ENCODE data around the gene CCNL1. TPM values are rescaled to one million over a fixed set of nuclear protein-coding genes. Genes with fewer than 3 reads are reported as not detected.

CCNL1 gene
- total RNA-seq, 1 donor from 2014 or later = 171 TPM

GRCh38 chr3:157130467-157131251 is 29.3 kb downstream of the CCNL1 start:
- Mint-ChIP-seq H3K27ac (peak overlapping the region; percentile 98), H3K27me3 (no peaks in the 10 kb centered on the region), H3K4me1 (peaks cover 82% of the 10 kb centered on the region), H3K4me3 (peak overlapping the region; percentile 78), H3K9me3 (no peaks in the 10 kb centered on the region), H3K36me3 (ENCODE audit: low read depth) (no peaks in the 10 kb centered on the region)
- intact Hi-C loops (cut with micrococcal nuclease) = loop anchor here (1.0 kb wide), 2 partner anchors 41 to 313 kb away; no protein-coding TSS in a partner anchor
- DNase-seq = peak; percentile 91

- Mint-ChIP-seq H3K4me3 (peak overlapping the region; percentile 78), H3K27ac (peak overlapping the region; percentile 98), H3K27me3 (no peaks in the 10 kb centered on the region), H3K36me3 (ENCODE audit: low read depth) (no peaks in the 10 kb centered on the region), H3K9me3 (no peaks in the 10 kb centered on the region), H3K4me1 (peaks cover 78% of the 10 kb centered on the region)
- DNase-seq = peak; percentile 80
- intact Hi-C loops (cut with micrococcal nuclease) = loop anchor here (1.0 to 5.0 kb wide), 7 partner anchors 31 to 648 kb away; partner anchors contain the start of genes CCNL1 and SSR3
These were observed 30.0 kb downstream of the CCNL1 start for GRCh38 chr3:157129803-157130466.

- peak overlapping the region; percentile 98 for H3K27ac Mint-ChIP-seq
These were observed 30.9 kb downstream of the CCNL1 start for GRCh38 chr3:157128771-157129681.

DNA sequence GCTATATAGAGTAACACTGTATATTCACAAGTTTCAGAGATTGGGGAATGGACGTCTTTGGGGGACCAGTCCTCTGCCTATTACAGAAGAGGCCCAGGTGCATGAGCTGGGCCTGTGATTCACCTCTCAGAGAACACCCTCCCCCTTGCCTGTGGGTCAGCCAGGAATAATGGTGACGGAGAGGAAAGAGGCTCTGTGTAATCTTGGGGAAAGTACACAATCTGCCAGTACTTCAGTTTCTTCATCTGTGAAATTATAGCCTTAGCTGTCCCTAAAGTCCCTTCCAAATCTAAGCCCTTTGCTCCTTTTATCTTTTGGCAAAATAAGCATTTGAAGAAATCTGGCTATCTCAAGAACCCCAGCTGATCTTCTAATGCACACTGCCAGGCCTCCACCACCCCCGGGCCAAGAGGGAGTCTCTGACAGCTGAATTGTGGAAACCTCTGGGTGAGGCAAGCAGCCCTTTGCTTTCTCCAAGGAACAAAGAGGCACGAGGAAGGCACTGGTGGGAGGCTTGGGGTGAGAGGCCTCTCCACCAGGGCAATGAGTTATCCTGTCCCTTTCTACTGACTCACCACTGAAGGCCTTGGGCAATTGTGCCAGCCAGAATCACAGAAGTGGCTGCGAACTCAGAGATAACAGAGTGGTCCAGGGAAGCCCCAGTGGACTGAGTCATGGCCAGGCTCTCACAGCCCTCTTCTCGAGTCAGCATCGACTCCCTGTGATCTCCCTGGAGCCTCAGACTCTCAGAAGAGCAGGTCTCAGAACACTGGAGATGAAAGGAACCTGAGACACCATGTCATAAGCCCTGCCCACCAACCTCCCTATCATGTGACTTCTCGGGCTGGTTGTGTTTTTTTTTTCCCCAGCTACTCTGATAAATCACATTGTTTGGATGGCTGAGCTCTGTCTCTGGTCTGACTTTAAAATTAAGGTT is 31.8 kb downstream of the CCNL1 start:
- peak overlapping the region; percentile 98 for H3K27ac Mint-ChIP-seq
- no peaks in the 10 kb centered on the region for H3K36me3 Mint-ChIP-seq (ENCODE audit: low read depth)
- no peaks in the 10 kb centered on the region for H3K27me3 Mint-ChIP-seq
- H3K9me3 Mint-ChIP-seq = no peaks in the 10 kb centered on the region
- H3K4me3 Mint-ChIP-seq = peak overlapping the region; percentile 78
- H3K4me1 Mint-ChIP-seq = peaks cover 64% of the 10 kb centered on the region
- intact Hi-C loops (cut with micrococcal nuclease) = loop anchor here (1.0 to 5.0 kb wide), 8 partner anchors 25 to 646 kb away; partner anchors contain the start of genes CCNL1 and SSR3
- peak; percentile 90 for DNase-seq

More at GRCh38 chr3:157128771-157129681, 30.9 kb downstream of the CCNL1 start:
- peaks cover 72% of the 10 kb centered on the region for H3K4me1 Mint-ChIP-seq
- no peaks in the 10 kb centered on the region for H3K9me3 Mint-ChIP-seq
- no peaks in the 10 kb centered on the region for H3K36me3 Mint-ChIP-seq (ENCODE audit: low read depth)
- H3K27me3 Mint-ChIP-seq = no peaks in the 10 kb centered on the region
- intact Hi-C loops (cut with micrococcal nuclease) = loop anchor here (1.0 to 5.0 kb wide), 8 partner anchors 26 to 647 kb away; partner anchors contain the start of genes CCNL1 and SSR3
- peak overlapping the region; percentile 78 for H3K4me3 Mint-ChIP-seq
- DNase-seq = peak; percentile 84

DNA sequence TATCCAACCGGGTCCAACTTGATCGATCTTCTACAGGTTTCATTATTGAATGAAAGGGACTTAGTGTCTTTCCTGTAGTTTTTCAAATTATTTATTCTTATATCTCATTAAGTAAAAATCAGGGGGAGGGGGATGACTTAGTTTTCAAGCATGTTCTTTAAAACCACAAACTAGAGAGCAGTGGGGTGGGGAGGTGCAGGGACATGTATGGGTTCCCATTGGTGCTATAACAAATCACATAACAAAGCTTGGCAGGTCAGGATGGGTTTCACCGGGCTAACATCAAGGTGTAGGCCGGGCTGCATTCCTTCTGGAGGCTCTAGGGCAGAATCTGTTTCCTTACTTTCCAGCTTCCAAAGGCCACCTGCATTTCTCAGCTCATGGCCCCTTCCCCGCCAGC is 32.7 kb downstream of the CCNL1 start:
- Mint-ChIP-seq H3K4me1 (peaks cover 59% of the 10 kb centered on the region), H3K27ac (peak overlapping the region; percentile 98), H3K27me3 (no peaks in the 10 kb centered on the region), H3K36me3 (ENCODE audit: low read depth) (no peaks in the 10 kb centered on the region), H3K9me3 (no peaks in the 10 kb centered on the region), H3K4me3 (no peak overlapping the region)
- intact Hi-C loops (cut with micrococcal nuclease) = loop anchor here (5.0 kb wide), 2 partner anchors 525 to 645 kb away; no protein-coding TSS in a partner anchor
- DNase-seq = no peak

DNA sequence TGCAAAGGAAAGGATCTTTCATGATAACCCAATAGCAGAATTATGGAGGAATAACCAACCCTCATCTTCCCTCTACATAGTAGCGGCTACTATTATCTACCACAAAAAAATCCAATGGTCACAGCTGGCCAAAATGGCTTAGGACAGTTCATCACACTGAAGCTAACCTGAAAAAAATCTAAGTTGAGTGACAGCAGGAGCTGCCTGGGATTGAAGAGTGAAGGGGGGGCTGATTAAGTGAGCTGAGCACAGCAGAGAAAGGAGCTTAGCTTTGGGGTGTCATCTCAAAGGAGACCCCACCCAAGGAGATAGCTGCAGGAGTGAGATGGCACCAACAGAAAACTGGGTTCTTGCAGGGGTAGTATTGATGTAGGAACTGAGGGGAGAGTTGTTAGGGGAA is 33.6 kb downstream of the CCNL1 start:
- no peaks in the 10 kb centered on the region for H3K36me3 Mint-ChIP-seq (ENCODE audit: low read depth)
- intact Hi-C loops (cut with micrococcal nuclease) = loop anchor here (5.0 kb wide), 2 partner anchors 524 to 644 kb away; no protein-coding TSS in a partner anchor
- no peak for DNase-seq
- H3K4me1 Mint-ChIP-seq = peaks cover 54% of the 10 kb centered on the region
- no peaks in the 10 kb centered on the region for H3K27me3 Mint-ChIP-seq
- H3K9me3 Mint-ChIP-seq = no peaks in the 10 kb centered on the region
- H3K4me3 Mint-ChIP-seq = no peak overlapping the region
- no peak overlapping the region for H3K27ac Mint-ChIP-seq

DNA sequence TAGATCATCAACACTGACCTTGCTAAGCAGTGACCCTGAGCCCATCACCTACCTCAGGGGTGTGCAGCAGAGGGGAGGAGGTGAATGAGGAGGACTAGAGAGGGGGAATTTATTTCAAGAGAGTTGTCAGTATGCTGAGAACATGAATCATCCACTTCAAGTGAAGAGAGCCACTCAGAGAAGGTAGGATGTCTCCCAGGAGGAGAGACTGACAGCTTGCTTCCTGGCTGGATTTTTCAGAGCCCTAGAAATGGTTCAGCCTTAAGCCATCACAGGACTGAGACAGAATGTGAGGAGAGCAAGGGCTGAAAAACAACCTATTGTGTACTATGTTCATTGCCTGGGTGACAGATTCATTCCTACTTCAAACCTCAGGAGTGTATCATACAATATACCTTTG is 34.8 kb downstream of the CCNL1 start:
- no peaks in the 10 kb centered on the region for H3K9me3 Mint-ChIP-seq
- intact Hi-C loops (cut with micrococcal nuclease) = loop anchor here (5.0 kb wide), 2 partner anchors 523 to 643 kb away; no protein-coding TSS in a partner anchor
- no peak for DNase-seq
- H3K27me3 Mint-ChIP-seq = no peaks in the 10 kb centered on the region
- peaks cover 45% of the 10 kb centered on the region for H3K4me1 Mint-ChIP-seq
- H3K36me3 Mint-ChIP-seq (ENCODE audit: low read depth) = no peaks in the 10 kb centered on the region
- no peak overlapping the region for H3K4me3 Mint-ChIP-seq
- no peak overlapping the region for H3K27ac Mint-ChIP-seq

GRCh38 chr3:157123621-157124020 is 36.3 kb downstream of the CCNL1 start:
- Mint-ChIP-seq H3K4me1 (peaks cover 39% of the 10 kb centered on the region), H3K27me3 (no peaks in the 10 kb centered on the region), H3K36me3 (ENCODE audit: low read depth) (no peaks in the 10 kb centered on the region), H3K4me3 (no peak overlapping the region), H3K27ac (no peak overlapping the region), H3K9me3 (no peaks in the 10 kb centered on the region)
- intact Hi-C loops (cut with micrococcal nuclease) = no loop called here
- no peak for DNase-seq

- intact Hi-C loops (cut with micrococcal nuclease) = no loop called here
- Mint-ChIP-seq H3K36me3 (ENCODE audit: low read depth) (no peaks in the 10 kb centered on the region), H3K4me1 (peaks cover 32% of the 10 kb centered on the region), H3K27ac (no peak overlapping the region), H3K4me3 (no peak overlapping the region), H3K27me3 (no peaks in the 10 kb centered on the region), H3K9me3 (no peaks in the 10 kb centered on the region)
- no peak for DNase-seq
These were observed 37.0 kb downstream of the CCNL1 start for GRCh38 chr3:157122832-157123427.

GRCh38 chr3:157122116-157122515 is 37.8 kb downstream of the CCNL1 start:
- Mint-ChIP-seq H3K27me3 (no peaks in the 10 kb centered on the region), H3K4me1 (peaks cover 25% of the 10 kb centered on the region), H3K4me3 (no peak overlapping the region), H3K9me3 (no peaks in the 10 kb centered on the region), H3K27ac (no peak overlapping the region), H3K36me3 (ENCODE audit: low read depth) (no peaks in the 10 kb centered on the region)
- DNase-seq = no peak
- intact Hi-C loops (cut with micrococcal nuclease) = no loop called here

DNA sequence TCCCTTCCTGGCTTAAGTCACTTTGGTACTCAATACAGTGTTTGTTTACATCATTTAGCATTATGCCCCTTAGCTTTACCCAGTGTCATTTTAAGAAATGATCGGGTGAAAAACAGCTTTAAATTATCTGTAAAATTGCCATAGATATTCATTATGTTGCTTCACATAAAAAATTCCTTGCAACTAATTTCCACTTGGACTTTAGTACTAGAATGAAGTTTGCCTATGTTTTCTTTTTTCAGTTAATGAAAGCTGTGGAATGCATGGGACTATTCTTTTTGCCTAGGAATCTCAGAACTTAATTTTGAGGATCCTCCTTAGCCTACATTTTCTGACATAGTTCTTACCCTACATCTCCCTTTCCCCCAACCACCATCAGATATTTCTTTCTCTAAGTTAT is 38.4 kb downstream of the CCNL1 start:
- peaks cover 22% of the 10 kb centered on the region for H3K4me1 Mint-ChIP-seq
- H3K27me3 Mint-ChIP-seq = no peaks in the 10 kb centered on the region
- no peaks in the 10 kb centered on the region for H3K9me3 Mint-ChIP-seq
- H3K36me3 Mint-ChIP-seq (ENCODE audit: low read depth) = no peaks in the 10 kb centered on the region
- intact Hi-C loops (cut with micrococcal nuclease) = no loop called here
- no peak overlapping the region for H3K27ac Mint-ChIP-seq
- no peak overlapping the region for H3K4me3 Mint-ChIP-seq
- DNase-seq = no peak

Measured in activated CD4-positive, alpha-beta T cell treated with anti-CD3 and anti-CD28 coated beads, Interleukin-2, amount 10 ng/mL, durations not matched to agents 24 days and 14 days (primary cell).